Right lobe of liver (tissue), 6 donors: Measurements from ENCODE around the gene PGBD5. TPM values are rescaled to one million over a fixed set of nuclear protein-coding genes. Genes with fewer than 3 reads are reported as not detected.

ENCODE experiments used
- ATAC-seq, 4 donors: fragments of 200-7000 bp; cut with Tn5 transposase; one replicate each; pipeline ENCODE4 v1.9.1; 2020; ENCODE audit warnings: mild to moderate bottlenecking in 4 of 4, moderate library complexity in 4 of 4
- DNase-seq, 3 donors: peaks; one replicate each; pipeline ENCODE4 v3.0.0-alpha.2; 2020
- H3K27ac ChIP-seq, 3 donors: fragments of 200-600 bp; one replicate each; pipeline ENCODE4 v1.8.0; 2022
- H3K27me3 ChIP-seq, 2 donors: fragments of 200-600 bp; one replicate each; pipeline ENCODE4 v1.8.0; 2022
- H3K36me3 ChIP-seq, 4 donors: fragments of 200-600 bp; sonication (generic) in 1 of 4; one replicate each; pipeline versions ENCODE4 v1.5.1 to v1.8.0; 2017 to 2022; ENCODE audit warnings: control low read depth in 1 of 4
- H3K4me1 ChIP-seq, 4 donors: fragments of 200-600 bp; sonication (generic) in 1 of 4; one replicate each; pipeline versions ENCODE4 v1.5.1 to v1.8.0; 2017 to 2022; ENCODE audit warnings: control low read depth in 1 of 4
- H3K4me3 ChIP-seq, 3 donors: fragments of 200-600 bp; one replicate each; pipeline ENCODE4 v1.8.0; 2022
- H3K9me3 ChIP-seq, 4 donors: fragments of 200-600 bp; sonication (generic) in 1 of 4; one replicate each; pipeline versions ENCODE4 v1.5.1 to v1.8.0; 2017 to 2022; ENCODE audit warnings: control low read depth in 1 of 4
- POLR2A ChIP-seq: fragments of 450-650 bp; IDR thresholded peaks from one replicate; pipeline ENCODE4 v1.6.1; 2017; ENCODE audit warnings: antibody characterized with exemption, mild to moderate bottlenecking
- WGBS: methylation state at CpG from one replicate; pipeline ENCODE4 v1.1.6; 2018; ENCODE audit warnings: low coverage, low lambda C conversion rate; ENCODE audit not compliant: insufficient coverage; ENCODE audit errors: missing lambda C conversion rate; 5-methylcytosine and 5-hydroxymethylcytosine counted together
- intact Hi-C, 2 donors: fragments of 100-400 bp; cut with DNase I; formaldehyde crosslinking; loops; one replicate each; pipeline versions ENCODE4 v1.11.2 to v1.14.1; 2022
- total RNA-seq, 6 experiments: library from RNA; depleted of rRNA in 2 of 6; stranded (reverse); fragments of >200 nt in 2 of 6; fragmentation: NEBNext Ultra II Directional in 3 of 6; extraction: Animal tissue kit (Norgen Biotek cat#: 25700) in 3 of 6; gene quantifications; one replicate each; pipeline versions ENCODE4 v1.1.0 to v1.2.4, GENCODE V29; 2016 to 2023
- TF ChIP-seq, protein P1 (sequence below), 4 donors: fragments of 200-600 bp in 3 of 4; fragments of 450-650 bp in 1 of 4; IDR thresholded peaks; one replicate each; pipeline versions ENCODE4 v1.5.1 to v1.8.0; 2016 to 2022; ENCODE audit warnings: antibody characterized with exemption in 4 of 4, mild to moderate bottlenecking in 2 of 4
- donor health status: DM: no; HTN: yes; CAD: no.
- donor health status: DM: no; HTN: no; CAD: no.
- donor health status: DM: no; HTN: no; CAD: no.
- donor health status: DM: no; HTN: yes; CAD: no.
- donor health status: DM: no; HTN: yes; CAD: no.

The PGBD5 gene
- total RNA-seq, 6 experiments from 2014 or later, result 0.80 to 6.4 (median 2.4) TPM

DNA sequence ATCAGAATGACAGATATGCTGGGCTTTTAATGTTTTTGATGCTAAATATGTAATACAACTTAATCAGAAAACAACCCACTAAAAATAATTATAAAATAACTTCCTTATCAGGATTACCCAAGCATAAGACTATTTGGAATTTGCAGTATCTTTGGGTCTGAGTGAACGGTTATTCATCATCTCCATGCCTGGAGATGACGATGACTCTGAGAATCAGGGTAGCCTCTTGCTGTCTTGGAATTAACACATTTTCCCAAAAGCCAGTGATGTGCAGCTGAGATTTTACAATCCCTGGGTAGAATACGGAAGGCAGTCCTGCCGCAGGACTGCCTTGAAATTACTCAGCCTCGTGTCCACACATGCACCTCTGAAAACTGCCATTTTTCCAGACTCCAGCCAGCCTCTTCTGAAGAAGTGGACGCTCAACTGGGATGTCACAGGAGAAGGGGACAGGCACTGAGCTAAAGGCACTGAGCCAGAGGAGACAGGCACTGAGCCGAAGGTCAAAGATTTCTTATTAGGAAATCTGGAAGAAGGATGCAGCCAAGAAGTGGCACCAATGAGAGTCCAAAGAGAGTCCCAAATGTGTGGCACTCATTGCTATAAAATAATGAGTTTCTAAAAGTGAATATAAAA, 85.5 kb downstream of the PGBD5 start:
- Histone ChIP-seq H3K36me3 (no peaks in the 10 kb centered on the region), H3K4me3 (no peak overlapping the region), H3K27ac (no peak overlapping the region), H3K9me3 (no peaks in the 10 kb centered on the region), H3K27me3 (no peaks in the 10 kb centered on the region), H3K4me1 (peaks cover 0 to 23% (median 7%) of the 10 kb centered on the region in 4 donors)
- TF ChIP-seq, protein P1, sequence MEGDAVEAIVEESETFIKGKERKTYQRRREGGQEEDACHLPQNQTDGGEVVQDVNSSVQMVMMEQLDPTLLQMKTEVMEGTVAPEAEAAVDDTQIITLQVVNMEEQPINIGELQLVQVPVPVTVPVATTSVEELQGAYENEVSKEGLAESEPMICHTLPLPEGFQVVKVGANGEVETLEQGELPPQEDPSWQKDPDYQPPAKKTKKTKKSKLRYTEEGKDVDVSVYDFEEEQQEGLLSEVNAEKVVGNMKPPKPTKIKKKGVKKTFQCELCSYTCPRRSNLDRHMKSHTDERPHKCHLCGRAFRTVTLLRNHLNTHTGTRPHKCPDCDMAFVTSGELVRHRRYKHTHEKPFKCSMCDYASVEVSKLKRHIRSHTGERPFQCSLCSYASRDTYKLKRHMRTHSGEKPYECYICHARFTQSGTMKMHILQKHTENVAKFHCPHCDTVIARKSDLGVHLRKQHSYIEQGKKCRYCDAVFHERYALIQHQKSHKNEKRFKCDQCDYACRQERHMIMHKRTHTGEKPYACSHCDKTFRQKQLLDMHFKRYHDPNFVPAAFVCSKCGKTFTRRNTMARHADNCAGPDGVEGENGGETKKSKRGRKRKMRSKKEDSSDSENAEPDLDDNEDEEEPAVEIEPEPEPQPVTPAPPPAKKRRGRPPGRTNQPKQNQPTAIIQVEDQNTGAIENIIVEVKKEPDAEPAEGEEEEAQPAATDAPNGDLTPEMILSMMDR (IDR thresholded peaks at IDR 0.05), result no peak
- no peak for TF ChIP-seq POLR2A
- peak; percentile 40 to 85 (median 67) for ATAC-seq
- peak in 2 of 3 donors; percentile 84 to 89 for DNase-seq
- intact Hi-C loops, result no loop called here
- WGBS, result 46% methylated on average over 7 of the region's 7 CpGs

DNA sequence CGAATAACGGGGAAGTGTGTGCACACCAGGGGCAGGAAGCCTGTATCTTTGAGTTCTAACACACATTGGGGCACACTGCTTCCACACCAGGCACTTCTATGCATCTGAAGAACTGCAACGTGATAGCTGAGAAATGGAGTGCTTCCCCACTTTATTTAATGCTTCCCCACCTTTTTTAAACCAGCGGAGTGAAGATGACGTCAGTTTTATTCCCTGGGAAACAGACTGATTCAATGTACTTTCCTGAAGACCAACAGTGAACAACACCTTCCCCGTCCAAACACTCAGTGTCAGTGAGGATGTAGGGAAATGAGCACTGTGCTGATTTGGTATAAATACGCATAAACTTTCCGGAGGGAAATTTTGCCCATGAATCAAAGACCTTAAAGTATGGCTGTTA, 87.1 kb downstream of the PGBD5 start:
- DNase-seq, result no peak
- no peak for TF ChIP-seq POLR2A
- TF ChIP-seq, protein P1 (IDR thresholded peaks at IDR 0.05), result no peak
- no peaks in the 10 kb centered on the region for H3K9me3 ChIP-seq
- H3K4me1 ChIP-seq, result peaks cover 0 to 17% (median 4%) of the 10 kb centered on the region in 4 donors
- H3K27me3 ChIP-seq, result no peaks in the 10 kb centered on the region
- H3K4me3 ChIP-seq, result no peak overlapping the region
- WGBS, result 75% methylated on average over 6 of the region's 8 CpGs
- H3K27ac ChIP-seq, result no peak overlapping the region
- H3K36me3 ChIP-seq, result no peaks in the 10 kb centered on the region
- no peak for ATAC-seq
- intact Hi-C loops, result no loop called here

DNA sequence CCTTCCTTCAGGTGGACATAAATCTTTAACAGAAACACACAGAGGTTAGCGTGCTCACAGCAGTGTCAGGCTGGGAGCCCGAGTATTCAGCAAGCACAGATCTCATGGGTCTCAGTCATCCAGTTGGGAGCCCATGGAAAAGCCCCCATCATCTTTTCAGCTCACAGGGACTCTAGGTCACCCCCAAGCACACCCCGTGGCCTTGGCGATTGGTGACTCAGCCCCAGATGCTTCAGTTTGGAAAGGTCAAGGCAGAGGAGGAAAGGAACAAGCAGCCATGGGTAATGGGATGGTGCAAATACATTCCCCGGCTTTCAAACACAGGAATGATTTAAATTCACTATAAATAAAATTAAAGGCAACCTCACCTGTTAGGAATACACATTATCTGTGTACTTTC, 88.9 kb downstream of the PGBD5 start:
- peaks cover 0 to 1% (median 0%) of the 10 kb centered on the region in 4 donors for H3K36me3 ChIP-seq
- TF ChIP-seq, protein P1 (IDR thresholded peaks at IDR 0.05), result no peak
- TF ChIP-seq POLR2A, result no peak
- no peak overlapping the region for H3K4me3 ChIP-seq
- no peaks in the 10 kb centered on the region for H3K9me3 ChIP-seq
- peaks cover 0 to 17% (median 4%) of the 10 kb centered on the region in 4 donors for H3K4me1 ChIP-seq
- ATAC-seq (no peak), DNase-seq (no peak)
- no peaks in the 10 kb centered on the region for H3K27me3 ChIP-seq
- no peak overlapping the region for H3K27ac ChIP-seq
- 93% methylated on average over 4 of the region's 5 CpGs for WGBS
- intact Hi-C loops, result no loop called here

DNA sequence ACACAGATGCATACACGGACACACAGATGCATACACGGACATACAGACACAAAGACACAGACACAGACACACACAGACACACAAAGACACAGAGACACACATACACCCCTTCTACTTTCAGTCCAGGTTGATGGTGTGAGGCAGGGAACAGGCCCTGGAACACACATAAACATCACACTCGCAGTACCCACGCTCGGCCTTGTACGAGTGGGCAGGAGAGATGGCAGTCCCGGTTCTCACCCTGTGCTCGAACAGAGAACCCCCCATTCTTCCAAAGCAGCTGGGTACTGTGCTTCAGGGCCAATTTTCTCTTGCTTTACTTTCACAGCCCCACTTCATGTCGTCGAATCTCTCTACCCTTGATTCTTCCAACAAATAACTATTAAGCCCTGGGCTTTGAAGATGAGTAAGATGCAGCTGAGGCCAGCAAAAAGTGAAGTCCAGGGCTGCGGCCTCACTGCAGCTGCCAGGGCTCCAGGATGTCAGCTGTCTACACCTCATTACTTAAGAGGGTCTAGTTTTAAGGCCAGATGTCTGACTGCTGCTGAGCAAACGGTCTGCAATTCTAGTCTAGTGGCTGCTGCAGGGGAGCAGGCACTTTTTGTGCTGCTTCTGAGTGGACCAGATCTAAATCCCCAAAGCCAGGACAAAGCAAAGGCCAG, 90.1 kb downstream of the PGBD5 start:
- H3K27ac ChIP-seq, result no peak overlapping the region
- ATAC-seq, result no peak
- no peak for TF ChIP-seq POLR2A
- TF ChIP-seq, protein P1 (IDR thresholded peaks at IDR 0.05), result no peak
- no peaks in the 10 kb centered on the region for H3K9me3 ChIP-seq
- peaks cover 0 to 10% (median 4%) of the 10 kb centered on the region in 4 donors for H3K4me1 ChIP-seq
- H3K27me3 ChIP-seq, result no peaks in the 10 kb centered on the region
- DNase-seq, result no peak
- H3K36me3 ChIP-seq, result peaks cover 0 to 1% (median 0%) of the 10 kb centered on the region in 4 donors
- no peak overlapping the region for H3K4me3 ChIP-seq
- intact Hi-C loops, result no loop called here
- 100% methylated on average over 3 of the region's 12 CpGs for WGBS
